GM19023 (cell line): Measurements from ENCODE around the gene TTLL3.
A peak's percentile ranks its signal among the peaks of the same experiment; 100 is the strongest.

ENCODE experiments used
- ATAC-seq: cut with Tn5 transposase; IDR thresholded peaks from one replicate; pipeline ENCODE4 v1.9.1; 2021; ENCODE audit warnings: mild to moderate bottlenecking, moderate library complexity; ENCODE audit not compliant: unreplicated experiment

Gene TTLL3

DNA sequence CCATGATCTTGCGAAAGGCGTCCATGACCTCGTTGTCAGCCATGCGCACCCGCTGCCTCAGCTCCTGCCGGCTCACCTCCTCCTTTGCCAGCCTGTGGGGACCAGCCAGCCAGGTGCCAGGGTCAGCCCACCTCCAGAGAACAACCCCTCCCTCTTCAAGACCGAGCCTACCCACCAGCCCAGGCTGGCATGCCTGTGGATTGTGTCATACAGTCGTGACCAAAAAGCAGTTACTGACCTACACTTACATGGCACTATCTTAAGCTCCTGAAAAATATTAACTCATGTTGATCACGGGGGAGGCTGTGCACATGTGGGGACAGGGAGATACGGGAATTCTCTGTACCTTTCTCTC is 29.6 kb upstream of the TTLL3 start:
- no peak for ATAC-seq

- ATAC-seq = no peak
These were observed 29.2 kb upstream of the TTLL3 start for GRCh38 chr3:9780910-9781309.

DNA sequence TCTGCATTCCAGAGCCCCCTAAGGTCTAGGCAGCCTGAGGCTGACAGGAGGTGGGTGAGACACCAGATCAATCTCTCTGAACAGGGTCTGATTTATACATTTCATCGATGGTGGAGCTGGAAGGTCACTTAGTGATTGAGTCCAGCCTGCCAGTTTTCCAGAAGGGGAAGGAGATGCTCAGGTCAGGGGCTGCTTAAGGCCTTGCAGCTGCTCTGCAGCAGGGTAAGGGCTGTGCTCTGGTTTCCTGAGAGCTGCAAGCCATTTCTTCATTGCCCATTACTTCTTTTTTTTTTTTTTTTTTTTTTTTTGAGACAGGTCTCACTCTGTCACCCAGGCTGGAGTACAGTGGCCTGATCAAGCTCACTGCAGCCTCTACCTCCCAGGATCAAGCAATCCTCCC is 28.5 kb upstream of the TTLL3 start:
- ATAC-seq = no peak

DNA sequence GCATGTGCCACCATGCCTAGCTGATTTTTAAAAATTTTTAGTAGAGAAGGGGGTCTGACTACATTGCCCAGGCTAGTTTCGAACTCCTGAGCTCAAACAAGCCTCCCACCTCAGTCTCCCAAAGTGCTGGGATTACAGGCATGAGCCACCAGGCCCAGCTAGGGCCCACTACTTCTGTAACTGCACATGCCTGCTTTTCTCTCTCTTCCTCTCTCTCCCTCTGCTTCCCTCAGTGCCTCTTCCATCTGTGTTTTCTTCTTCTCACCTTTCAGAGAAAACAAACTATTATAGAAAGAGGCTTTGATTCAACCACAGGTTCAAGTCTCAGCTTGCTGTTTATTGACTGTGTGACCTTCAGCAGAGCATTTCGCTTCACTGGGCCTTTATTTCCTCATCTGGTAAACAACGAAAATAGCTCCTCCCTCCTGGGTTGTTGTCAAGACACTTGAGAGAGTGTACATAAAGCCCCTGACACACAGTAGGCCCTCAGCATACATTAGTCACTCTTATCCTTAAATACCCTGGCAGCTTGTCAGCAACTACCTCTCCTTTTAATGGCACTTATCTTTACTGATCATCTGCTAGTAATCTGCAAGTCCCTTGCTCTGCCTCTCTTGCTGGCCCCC is 28.0 kb upstream of the TTLL3 start:
- ATAC-seq = no peak

- ATAC-seq = no peak
These were observed 27.3 kb upstream of the TTLL3 start for GRCh38 chr3:9782770-9783169.

- ATAC-seq = no peak
These were observed 26.1 kb upstream of the TTLL3 start for GRCh38 chr3:9783954-9784353.

DNA sequence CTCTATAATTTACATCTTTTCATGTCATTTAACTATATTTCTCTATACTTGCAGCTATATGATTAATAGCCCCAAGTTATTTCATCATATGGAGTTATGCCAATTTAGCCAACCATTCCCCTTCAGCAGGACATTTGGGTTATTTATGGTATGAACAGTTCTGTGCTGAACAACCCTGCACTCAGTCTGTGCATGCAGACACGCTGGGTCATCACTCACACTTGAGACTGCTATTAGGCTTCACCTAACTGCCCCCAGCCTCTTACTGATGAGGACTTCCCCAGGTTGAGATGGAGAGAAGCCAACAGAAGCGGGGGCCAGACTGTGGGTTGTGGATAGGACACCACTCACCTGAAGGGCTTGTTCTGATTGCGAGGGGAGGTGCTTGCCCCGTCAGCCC is 25.1 kb upstream of the TTLL3 start:
- ATAC-seq = no peak

DNA sequence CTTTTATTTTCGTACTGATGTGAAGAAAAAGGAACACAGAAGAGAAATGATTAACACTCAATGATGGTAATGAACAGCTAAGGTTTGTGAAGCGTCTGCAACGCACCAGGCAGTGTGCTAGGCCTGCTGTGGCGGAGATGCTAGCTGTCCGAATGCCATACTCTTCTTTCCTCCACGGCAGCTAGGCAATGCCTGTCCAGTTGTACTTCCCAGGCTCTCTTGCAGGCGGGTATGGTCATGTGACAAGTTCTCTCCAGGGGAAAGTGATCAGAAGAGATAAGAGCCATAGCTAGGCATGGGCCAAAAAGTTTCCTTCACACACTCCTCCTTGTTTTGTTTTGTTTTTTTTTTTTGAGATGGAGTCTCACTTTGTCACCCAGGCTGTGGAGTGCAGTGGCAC is 24.5 kb upstream of the TTLL3 start:
- ATAC-seq = no peak

DNA sequence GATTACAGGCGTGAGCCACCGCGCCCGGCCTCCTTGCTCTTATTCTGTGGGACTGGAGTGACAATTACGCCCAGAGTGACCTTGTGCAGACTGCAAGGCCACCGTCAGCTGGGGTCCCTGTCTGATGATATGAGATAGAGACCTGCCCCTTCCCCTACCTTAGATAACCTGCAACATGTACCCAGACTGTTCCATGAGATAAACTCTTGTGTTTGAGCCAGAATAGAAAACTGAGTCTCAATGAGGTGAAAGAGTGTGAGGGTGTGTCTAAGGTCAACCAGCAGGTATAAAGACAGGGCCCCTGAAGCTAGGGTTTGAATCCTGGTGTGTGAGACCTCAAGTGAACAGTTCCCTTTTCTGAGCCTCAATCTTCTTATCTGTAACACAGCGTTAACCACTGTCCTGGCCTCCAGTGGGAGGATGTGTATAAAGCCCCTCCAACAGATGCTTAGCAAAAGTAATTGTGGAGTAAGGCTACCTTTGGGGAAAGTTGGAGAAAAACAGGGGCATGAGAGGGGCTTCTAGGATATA is 23.8 kb upstream of the TTLL3 start:
- no peak for ATAC-seq

GRCh38 chr3:9786825-9787669 is 23.0 kb upstream of the TTLL3 start:
- no peak for ATAC-seq

DNA sequence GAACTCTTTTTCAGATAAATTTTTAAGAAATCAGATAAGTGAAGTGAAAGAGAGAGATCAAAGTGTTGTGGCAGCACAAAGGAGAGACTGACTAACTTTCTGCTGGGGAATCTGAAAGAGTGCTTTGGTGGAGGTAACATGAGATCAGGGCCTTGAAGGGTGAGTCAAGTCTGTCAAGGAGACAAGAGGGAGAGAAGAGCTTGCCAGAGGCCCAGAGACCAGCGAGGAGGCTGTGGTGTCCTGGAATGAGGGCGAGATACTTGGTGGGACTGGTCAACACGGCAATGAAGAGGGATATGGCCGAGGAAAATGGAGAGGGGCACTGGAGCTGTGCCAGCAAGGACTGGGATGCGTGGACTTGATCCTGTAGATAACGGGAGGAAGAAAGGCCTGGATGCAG is 22.3 kb upstream of the TTLL3 start:
- ATAC-seq = no peak

GRCh38 chr3:9791127-9791526 is 18.9 kb upstream of the TTLL3 start:
- ATAC-seq = no peak

GRCh38 chr3:9791790-9792404 is 18.2 kb upstream of the TTLL3 start:
- no peak for ATAC-seq

DNA sequence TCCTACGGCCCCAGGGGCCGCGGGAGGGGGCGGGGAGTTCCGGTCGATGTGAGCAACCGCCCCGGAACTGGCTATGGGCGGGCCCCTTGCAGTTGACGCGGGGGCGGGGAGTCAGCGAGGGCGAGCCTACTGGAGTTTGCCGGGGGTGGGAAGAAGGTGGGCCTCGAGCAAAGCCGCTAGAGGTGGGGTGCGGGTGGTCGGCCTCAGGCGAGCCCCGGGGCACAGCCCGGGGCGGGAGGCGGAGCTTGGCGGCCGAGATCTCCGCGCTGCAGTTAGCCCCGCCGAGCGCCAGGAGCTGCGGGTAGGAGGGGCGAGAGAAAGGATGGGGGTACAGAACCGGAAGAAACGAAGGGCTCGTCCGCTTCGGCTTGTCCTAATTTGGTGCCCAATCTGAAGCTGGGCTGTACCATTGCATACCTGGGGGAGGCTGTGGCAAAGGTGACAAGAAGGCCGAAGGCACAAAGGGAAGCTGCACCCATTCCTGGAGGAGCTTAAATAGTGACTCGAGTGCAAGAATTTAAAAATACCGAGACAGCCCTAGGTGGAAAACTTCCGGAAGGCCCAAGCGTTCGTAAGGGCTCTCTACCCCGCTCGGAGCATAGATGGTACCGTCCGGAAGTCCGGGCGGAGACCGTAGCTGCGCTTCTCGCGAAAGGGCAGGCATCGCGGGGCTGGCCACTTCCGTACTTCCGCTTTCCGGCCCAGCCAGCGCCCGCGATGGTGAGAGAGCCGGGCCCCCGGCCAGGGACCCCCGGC is 17.5 kb upstream of the TTLL3 start, which contains the start of the genes ARPC4 and TADA3:
Gene ARPC4, plus strand, starts transcription at position 678 of the 756 bp plus-strand sequence. Its CDS starts 40 bp downstream, at position 718.
Gene TADA3, minus strand, starts transcription at position 69 of the 756 bp plus-strand sequence. CDS start 1,007 bp downstream, outside the sequence.
- peak; percentile 82 for ATAC-seq

GRCh38 chr3:9793161-9793781 is 16.8 kb upstream of the TTLL3 start:
- no peak for ATAC-seq

DNA sequence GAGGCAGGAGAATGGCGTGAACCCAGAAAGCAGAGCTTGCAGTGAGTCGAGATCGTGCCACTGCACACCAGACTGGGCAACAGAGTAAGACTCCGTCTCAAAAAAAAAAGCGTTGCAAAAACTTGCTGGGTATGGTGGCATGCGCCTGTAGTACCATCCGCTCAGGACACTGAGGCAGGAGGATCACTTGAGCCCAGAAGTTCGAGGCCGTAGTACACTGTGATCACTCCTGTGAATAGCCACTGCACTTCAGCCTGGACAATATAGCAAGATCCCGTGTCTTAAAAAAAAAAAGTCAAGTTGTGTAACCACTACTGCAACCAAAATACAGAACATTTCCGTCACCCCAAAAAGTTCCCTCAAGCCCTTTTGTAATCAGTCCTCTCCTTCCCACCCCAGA is 15.7 kb upstream of the TTLL3 start:
- ATAC-seq = no peak

DNA sequence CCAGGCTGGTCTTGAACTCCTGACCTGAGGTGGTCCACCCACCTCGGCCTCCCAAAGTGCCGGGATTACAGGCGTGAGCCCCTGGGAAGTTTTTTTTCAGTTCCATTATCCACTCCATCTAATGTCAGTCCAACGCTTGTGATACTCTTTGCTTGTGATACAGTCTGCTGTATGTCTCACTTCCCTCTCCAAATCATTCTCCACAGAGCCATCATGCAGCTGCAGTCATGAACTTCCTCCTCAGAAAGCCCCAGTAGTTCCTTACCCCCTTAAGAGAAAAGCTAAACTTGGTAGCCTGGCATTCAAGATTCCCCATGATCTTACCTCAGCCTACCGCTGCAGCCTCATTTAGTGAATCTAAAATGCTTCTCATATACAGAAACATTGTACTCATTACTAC is 14.9 kb upstream of the TTLL3 start:
- ATAC-seq = no peak

DNA sequence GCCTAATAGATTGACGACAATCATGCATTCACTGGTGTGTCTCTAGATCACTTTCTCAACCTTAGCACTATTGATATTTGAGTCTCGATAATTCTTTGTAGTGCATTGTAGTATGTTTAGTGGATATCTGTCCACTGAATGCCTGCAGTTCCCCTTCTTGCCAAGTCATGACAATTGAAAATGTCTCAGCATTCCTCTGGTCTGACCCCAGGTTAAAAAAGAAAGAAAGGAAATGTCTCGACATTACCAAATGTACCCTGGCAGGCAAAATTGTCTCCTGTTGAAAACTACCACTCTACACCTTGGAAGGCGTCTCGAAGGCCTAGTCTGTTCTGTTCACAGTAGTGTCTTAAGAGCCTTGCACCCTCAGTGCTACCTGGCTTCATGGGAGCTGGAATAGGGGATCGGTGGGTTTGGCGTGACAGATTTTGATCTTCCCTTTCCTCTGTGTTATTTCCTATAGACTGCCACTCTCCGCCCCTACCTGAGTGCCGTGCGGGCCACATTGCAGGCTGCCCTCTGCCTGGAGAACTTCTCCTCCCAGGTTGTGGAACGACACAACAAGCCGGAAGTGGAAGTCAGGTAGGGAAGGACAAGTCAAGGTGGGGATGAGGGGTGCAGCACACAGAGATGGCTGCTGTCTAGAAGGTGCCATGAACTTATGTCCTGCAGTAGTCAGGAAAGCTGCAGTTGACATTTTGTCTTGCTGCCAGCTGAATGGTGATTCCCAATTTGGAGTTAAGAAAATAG is 12.7 kb upstream of the TTLL3 start:
- no peak for ATAC-seq

DNA sequence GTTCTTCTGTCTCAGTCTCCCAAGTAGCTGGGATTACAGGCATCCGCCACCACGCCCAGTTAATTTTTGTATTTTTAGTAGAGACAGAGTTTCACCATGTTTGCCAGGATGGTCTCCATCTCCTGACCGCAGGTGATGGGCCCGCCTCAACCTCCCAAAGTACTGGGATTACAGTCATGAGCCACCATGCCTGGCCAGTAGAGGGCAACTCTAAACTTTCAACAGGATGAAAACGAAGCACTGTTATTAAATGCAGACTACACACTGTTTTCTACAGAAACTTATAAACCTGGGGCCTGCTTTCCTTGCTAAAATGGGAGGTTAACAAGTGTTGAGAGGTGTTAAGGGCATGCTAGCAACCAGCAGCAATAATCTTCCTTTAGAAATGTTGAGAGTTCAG is 9.5 kb upstream of the TTLL3 start:
- ATAC-seq = no peak

DNA sequence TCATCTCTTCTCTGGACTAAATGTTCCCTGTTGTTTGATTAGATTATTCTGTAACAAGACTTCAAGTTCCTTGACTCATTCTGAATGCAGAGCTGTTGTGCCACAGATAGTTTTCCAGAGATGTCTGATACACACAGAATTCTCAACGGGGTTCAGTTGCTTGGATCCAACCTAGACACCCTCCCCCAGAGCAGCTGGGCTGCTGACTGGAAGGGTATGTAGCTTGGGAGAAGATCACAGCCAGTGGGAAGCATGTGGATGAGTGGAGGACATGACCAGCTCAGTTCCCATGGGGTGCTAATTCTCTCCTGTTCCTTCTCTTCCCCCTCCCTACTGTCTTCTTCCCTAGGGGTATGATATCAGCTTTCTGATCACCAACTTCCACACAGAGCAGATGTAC is 6.6 kb upstream of the TTLL3 start:
- ATAC-seq = no peak
